Liver (tissue), 3 donors: ENCODE results near the gene DDX5.

ENCODE experiments used
- JUND ChIP-seq, 2 donors: IDR thresholded peaks; 2 replicates each; pipeline ENCODE4 v1.6.1; 2016; ENCODE audit warnings: antibody characterized with exemption in 2 of 2
- RAD21 ChIP-seq, 2 donors: IDR thresholded peaks; 2 replicates each; pipeline ENCODE4 v1.6.1; 2016; ENCODE audit warnings: antibody characterized with exemption in 2 of 2, mild to moderate bottlenecking in 2 of 2
- TAF1 ChIP-seq: conservative IDR thresholded peaks from 2 replicates; pipeline ENCODE4 v1.6.1; 2016; ENCODE audit warnings: antibody characterized with exemption, mild to moderate bottlenecking
- TF ChIP-seq, protein P1 (sequence below): fragments of 150-350 bp; IDR thresholded peaks from 2 replicates; pipeline ENCODE4 v1.5.1; 2017; ENCODE audit warnings: improper control_type of control experiment, low read depth, low read length; ENCODE audit not compliant: missing input control
- TF ChIP-seq, protein P2 (sequence below): IDR thresholded peaks from 2 replicates; pipeline ENCODE4 v1.6.1; 2016; ENCODE audit warnings: antibody characterized with exemption
- TF ChIP-seq, protein P3 (sequence below): IDR thresholded peaks from 2 replicates; pipeline ENCODE4 v1.6.1; 2016; ENCODE audit warnings: antibody characterized with exemption, mild to moderate bottlenecking
- TF ChIP-seq, protein P4 (sequence below): IDR thresholded peaks from 2 replicates; pipeline ENCODE4 v1.6.1; 2016; ENCODE audit warnings: antibody characterized with exemption
- donor health status: healthy.
- donor health status: healthy.

DNA sequence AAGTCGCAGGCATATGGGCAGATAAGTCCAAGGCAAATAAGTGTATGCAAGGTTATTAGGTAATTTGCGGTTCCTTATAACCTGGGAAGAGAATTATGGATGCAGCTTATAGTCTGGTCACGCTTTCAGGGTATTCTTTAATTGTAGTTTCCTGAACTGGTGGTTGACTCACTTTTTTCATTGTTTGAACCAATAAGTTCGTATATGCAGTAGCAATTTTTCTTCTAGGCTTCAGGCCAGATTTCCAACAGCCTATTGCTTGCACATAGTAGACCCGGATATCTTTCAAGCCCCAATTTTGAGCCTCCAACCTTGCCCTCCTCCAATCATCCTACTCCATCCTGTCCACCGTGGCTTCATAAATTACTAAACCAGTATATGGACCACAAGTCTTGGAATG lies 13.5 kb upstream of the DDX5 start:
- TF ChIP-seq, protein P1, sequence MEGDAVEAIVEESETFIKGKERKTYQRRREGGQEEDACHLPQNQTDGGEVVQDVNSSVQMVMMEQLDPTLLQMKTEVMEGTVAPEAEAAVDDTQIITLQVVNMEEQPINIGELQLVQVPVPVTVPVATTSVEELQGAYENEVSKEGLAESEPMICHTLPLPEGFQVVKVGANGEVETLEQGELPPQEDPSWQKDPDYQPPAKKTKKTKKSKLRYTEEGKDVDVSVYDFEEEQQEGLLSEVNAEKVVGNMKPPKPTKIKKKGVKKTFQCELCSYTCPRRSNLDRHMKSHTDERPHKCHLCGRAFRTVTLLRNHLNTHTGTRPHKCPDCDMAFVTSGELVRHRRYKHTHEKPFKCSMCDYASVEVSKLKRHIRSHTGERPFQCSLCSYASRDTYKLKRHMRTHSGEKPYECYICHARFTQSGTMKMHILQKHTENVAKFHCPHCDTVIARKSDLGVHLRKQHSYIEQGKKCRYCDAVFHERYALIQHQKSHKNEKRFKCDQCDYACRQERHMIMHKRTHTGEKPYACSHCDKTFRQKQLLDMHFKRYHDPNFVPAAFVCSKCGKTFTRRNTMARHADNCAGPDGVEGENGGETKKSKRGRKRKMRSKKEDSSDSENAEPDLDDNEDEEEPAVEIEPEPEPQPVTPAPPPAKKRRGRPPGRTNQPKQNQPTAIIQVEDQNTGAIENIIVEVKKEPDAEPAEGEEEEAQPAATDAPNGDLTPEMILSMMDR, result no peak
- TF ChIP-seq, protein P2, sequence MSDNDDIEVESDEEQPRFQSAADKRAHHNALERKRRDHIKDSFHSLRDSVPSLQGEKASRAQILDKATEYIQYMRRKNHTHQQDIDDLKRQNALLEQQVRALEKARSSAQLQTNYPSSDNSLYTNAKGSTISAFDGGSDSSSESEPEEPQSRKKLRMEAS, result no peak
- TF ChIP-seq TAF1 (no peak), JUND (IDR thresholded peaks at IDR 0.05) (no peak), RAD21 (IDR thresholded peaks at IDR 0.05) (no peak)
- TF ChIP-seq, protein P3, sequence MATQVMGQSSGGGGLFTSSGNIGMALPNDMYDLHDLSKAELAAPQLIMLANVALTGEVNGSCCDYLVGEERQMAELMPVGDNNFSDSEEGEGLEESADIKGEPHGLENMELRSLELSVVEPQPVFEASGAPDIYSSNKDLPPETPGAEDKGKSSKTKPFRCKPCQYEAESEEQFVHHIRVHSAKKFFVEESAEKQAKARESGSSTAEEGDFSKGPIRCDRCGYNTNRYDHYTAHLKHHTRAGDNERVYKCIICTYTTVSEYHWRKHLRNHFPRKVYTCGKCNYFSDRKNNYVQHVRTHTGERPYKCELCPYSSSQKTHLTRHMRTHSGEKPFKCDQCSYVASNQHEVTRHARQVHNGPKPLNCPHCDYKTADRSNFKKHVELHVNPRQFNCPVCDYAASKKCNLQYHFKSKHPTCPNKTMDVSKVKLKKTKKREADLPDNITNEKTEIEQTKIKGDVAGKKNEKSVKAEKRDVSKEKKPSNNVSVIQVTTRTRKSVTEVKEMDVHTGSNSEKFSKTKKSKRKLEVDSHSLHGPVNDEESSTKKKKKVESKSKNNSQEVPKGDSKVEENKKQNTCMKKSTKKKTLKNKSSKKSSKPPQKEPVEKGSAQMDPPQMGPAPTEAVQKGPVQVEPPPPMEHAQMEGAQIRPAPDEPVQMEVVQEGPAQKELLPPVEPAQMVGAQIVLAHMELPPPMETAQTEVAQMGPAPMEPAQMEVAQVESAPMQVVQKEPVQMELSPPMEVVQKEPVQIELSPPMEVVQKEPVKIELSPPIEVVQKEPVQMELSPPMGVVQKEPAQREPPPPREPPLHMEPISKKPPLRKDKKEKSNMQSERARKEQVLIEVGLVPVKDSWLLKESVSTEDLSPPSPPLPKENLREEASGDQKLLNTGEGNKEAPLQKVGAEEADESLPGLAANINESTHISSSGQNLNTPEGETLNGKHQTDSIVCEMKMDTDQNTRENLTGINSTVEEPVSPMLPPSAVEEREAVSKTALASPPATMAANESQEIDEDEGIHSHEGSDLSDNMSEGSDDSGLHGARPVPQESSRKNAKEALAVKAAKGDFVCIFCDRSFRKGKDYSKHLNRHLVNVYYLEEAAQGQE, result no peak
- TF ChIP-seq, protein P4, sequence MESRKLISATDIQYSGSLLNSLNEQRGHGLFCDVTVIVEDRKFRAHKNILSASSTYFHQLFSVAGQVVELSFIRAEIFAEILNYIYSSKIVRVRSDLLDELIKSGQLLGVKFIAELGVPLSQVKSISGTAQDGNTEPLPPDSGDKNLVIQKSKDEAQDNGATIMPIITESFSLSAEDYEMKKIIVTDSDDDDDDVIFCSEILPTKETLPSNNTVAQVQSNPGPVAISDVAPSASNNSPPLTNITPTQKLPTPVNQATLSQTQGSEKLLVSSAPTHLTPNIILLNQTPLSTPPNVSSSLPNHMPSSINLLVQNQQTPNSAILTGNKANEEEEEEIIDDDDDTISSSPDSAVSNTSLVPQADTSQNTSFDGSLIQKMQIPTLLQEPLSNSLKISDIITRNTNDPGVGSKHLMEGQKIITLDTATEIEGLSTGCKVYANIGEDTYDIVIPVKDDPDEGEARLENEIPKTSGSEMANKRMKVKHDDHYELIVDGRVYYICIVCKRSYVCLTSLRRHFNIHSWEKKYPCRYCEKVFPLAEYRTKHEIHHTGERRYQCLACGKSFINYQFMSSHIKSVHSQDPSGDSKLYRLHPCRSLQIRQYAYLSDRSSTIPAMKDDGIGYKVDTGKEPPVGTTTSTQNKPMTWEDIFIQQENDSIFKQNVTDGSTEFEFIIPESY, result no peak
